OCI-LY3 (cell line): ENCODE data around the gene FLVCR2.

ENCODE experiments used
- H2AFZ ChIP-seq: fragments of 200-600, 300-600 bp; shearing (Covaris generic); 2 replicates; pipeline ENCODE4 v1.6.0; 2014; ENCODE audit warnings: antibody characterized with exemption, low read depth, low read length
- H3K27ac ChIP-seq: fragments of 200-600, 300-600 bp; sonication (generic); 2 replicates; pipeline ENCODE4 v1.5.1; 2014; ENCODE audit warnings: mild to moderate bottlenecking, low read length, moderate library complexity, mixed read lengths
- H3K27me3 ChIP-seq: fragments of 200-600, 300-600 bp; sonication (generic); 2 replicates; pipeline ENCODE4 v1.6.1; 2014; ENCODE audit warnings: low read depth, low read length, mixed read lengths
- H3K36me3 ChIP-seq: fragments of 200-600, 300-600 bp; sonication (generic); replicated peaks from 2 replicates; pipeline ENCODE3; 2014; ENCODE audit warnings: low read depth, low read length, mixed read lengths
- H3K4me1 ChIP-seq: fragments of 300-600, 200-600 bp; sonication (generic); 2 replicates; pipeline ENCODE4 v1.6.1; 2014; ENCODE audit warnings: low read length, mixed read lengths
- H3K4me2 ChIP-seq: fragments of 200-600, 300-600 bp; sonication (generic); 2 replicates; pipeline ENCODE4 v1.6.1; 2014; ENCODE audit warnings: low read length, mixed read lengths
- H3K4me3 ChIP-seq: fragments of 300-600, 200-600 bp; sonication (generic); 2 replicates; pipeline ENCODE4 v1.5.1; 2014; ENCODE audit warnings: antibody characterized with exemption, mild to moderate bottlenecking, low read length, moderate library complexity
- H3K79me2 ChIP-seq: fragments of 300-600, 200-600 bp; shearing (Covaris generic); 2 replicates; pipeline ENCODE4 v1.6.1; 2014; ENCODE audit warnings: mild to moderate bottlenecking, low read length, mixed read lengths
- H3K9ac ChIP-seq: fragments of 300-600, 200-600 bp; shearing (Covaris generic); 2 replicates; pipeline ENCODE4 v1.6.0; 2014; ENCODE audit warnings: mild to moderate bottlenecking, low read length, moderate library complexity
- H3K9me3 ChIP-seq: fragments of 200-600, 300-600 bp; shearing (Covaris generic); 2 replicates; pipeline ENCODE4 v1.6.1; 2014; ENCODE audit warnings: low read length, mixed read lengths; ENCODE audit not compliant: insufficient read depth
- H4K20me1 ChIP-seq: fragments of 200-600, 300-600 bp; sonication (generic); 2 replicates; pipeline ENCODE4 v1.6.1; 2016; ENCODE audit warnings: low read length, mixed read lengths; ENCODE audit not compliant: insufficient read depth
- CTCF ChIP-seq: fragments of 200-600, 300-600 bp; sonication (generic); IDR thresholded peaks from 2 replicates; pipeline ENCODE4 v1.5.1; 2014; ENCODE audit warnings: antibody characterized with exemption, low read length, low read depth
- EZH2phosphoT487 ChIP-seq: fragments of 200-600 bp; shearing (Covaris generic); IDR thresholded peaks from 2 replicates; pipeline ENCODE4 v1.6.1; 2018; ENCODE audit warnings: antibody characterized with exemption, mixed run types, low read depth

FLVCR2 gene

DNA sequence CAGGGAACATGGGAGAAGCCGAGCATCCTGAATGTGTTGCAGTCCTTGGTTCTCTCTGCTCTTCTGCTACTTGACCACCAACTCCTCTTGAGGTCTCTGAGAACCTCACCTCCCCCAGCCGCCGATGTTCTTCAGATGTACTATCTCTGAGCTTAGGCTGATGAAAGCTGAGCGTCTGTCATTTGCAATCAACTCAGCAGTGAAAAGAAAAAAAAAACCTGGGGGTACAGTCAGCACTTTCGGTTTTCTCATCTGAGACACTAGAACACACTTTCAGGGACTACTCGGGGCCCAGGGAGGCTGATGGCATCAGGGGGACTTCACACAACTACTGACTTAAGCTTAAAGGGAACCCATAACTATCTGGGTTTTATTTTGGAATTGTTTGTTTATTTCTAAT is 9.6 kb upstream of the FLVCR2 start:
- peak overlapping the region; percentile 24; the same call in 1 of the 2 replicates for H3K4me2 ChIP-seq
- H4K20me1 ChIP-seq: no peaks in the 10 kb centered on the region
- peak overlapping the region; percentile 15; the same call in 1 of the 2 replicates for H3K9ac ChIP-seq
- no peaks in the 10 kb centered on the region for H3K27me3 ChIP-seq
- no peaks in the 10 kb centered on the region for H3K79me2 ChIP-seq
- TF ChIP-seq EZH2phosphoT487 (no peak), CTCF (no peak)
- peaks cover 36% of the 10 kb centered on the region for H3K4me1 ChIP-seq
- no peak overlapping the region for H2AFZ ChIP-seq
- H3K4me3 ChIP-seq: no peak overlapping the region
- peaks cover 7% of the 10 kb centered on the region for H3K36me3 ChIP-seq
- no peaks in the 10 kb centered on the region for H3K9me3 ChIP-seq
- H3K27ac ChIP-seq: no peak overlapping the region

DNA sequence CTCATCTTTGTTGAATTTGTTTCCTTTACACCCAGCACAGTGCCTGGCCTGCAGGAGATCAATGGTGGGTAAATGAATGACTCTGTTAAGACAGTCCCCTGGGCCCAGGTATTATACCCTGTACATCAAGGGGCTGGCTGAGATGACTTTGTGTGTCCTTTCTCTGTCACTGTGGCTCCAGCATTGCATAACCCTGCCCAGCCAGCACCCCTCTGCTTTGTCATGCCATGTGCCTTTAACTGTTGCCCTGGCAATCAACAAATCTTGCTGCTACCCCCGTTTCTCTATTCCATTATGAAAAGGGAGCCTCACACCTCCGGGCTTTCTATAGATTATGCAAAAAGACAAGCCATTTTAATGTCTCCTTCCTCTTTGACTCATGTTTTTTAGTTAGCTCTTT is 7.6 kb upstream of the FLVCR2 start:
- peaks cover 36% of the 10 kb centered on the region for H3K4me1 ChIP-seq
- H3K4me3 ChIP-seq: no peak overlapping the region
- H3K9me3 ChIP-seq: no peaks in the 10 kb centered on the region
- no peaks in the 10 kb centered on the region for H4K20me1 ChIP-seq
- 0 out of 2 replicates have a peak overlapping the region, but pooled peaks have one; percentile 10 for H2AFZ ChIP-seq
- TF ChIP-seq CTCF: no peak
- TF ChIP-seq EZH2phosphoT487: no peak
- H3K79me2 ChIP-seq: no peaks in the 10 kb centered on the region
- peak overlapping the region; percentile 42 for H3K4me2 ChIP-seq
- peaks cover 7% of the 10 kb centered on the region for H3K36me3 ChIP-seq
- H3K27me3 ChIP-seq: no peaks in the 10 kb centered on the region
- H3K27ac ChIP-seq: peak overlapping the region; percentile 73
- peak overlapping the region; percentile 36; the same call in 1 of the 2 replicates for H3K9ac ChIP-seq

DNA sequence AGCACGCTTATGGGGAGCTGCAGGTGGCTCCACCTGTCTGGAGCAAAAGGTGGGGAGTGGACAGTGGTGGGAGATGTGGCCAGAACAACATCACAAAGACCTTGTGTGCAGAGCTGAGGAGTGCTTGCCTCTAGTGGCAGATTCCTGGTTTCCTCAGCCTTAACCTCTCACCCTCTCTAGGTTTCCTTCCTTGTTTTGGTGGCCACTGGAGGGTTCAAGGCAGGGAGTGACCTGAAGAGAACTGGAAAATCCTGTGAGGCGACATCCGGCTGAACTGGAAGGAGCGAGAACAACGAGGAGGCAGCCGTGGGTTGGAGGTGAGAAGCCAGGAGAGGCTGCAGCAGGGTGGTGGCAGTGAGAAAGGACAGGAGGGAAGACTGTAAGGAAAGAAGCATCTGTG is 6.3 kb upstream of the FLVCR2 start:
- no peak overlapping the region for H3K4me3 ChIP-seq
- no peak for TF ChIP-seq EZH2phosphoT487
- TF ChIP-seq CTCF: no peak

GRCh38 chr14:75577090-75577489 is 1.3 kb upstream of the FLVCR2 start:
- Histone ChIP-seq H3K4me2 (peak overlapping the region; percentile 87), H3K27me3 (no peaks in the 10 kb centered on the region), H3K9me3 (no peaks in the 10 kb centered on the region), H3K4me3 (peak overlapping the region; percentile 76), H3K27ac (peak overlapping the region; percentile 4; the same call in 1 of the 2 replicates), H3K4me1 (peaks cover 19% of the 10 kb centered on the region), H2AFZ (no peak overlapping the region), H3K79me2 (no peaks in the 10 kb centered on the region), H4K20me1 (no peaks in the 10 kb centered on the region), H3K36me3 (no peaks in the 10 kb centered on the region), H3K9ac (peak overlapping the region; percentile 32; the same call in 1 of the 2 replicates)
- TF ChIP-seq EZH2phosphoT487 (no peak), CTCF (no peak)

More for the DNA sequence above, 6.3 kb upstream of the FLVCR2 start:
- Histone ChIP-seq H3K9me3 (no peaks in the 10 kb centered on the region), H3K9ac (no peak overlapping the region), H2AFZ (no peak overlapping the region), H3K36me3 (peaks cover 7% of the 10 kb centered on the region), H3K27ac (no peak overlapping the region), H3K4me2 (no peak overlapping the region), H3K79me2 (no peaks in the 10 kb centered on the region), H3K4me1 (peaks cover 46% of the 10 kb centered on the region), H4K20me1 (no peaks in the 10 kb centered on the region), H3K27me3 (no peaks in the 10 kb centered on the region)
